Endometrium (tissue), 2 donors: ENCODE measurements around the gene ATG4A.

Source experiments
- FAIRE-seq: peaks from 2 replicates; lab custom pipeline; 2012; peaks lifted over from hg19 to GRCh38; lab: Jason Lieb, UNC
- donor health status: control.
- donor health status: control.

Gene ATG4A

GRCh38 chrX:108169768-108170167 is 78.2 kb downstream of the ATG4A start:
- FAIRE-seq: no peak

- no peak for FAIRE-seq
These were observed 80.1 kb downstream of the ATG4A start for GRCh38 chrX:108171671-108172070.

- no peak for FAIRE-seq
These were observed 82.3 kb downstream of the ATG4A start for GRCh38 chrX:108173874-108174273.

GRCh38 chrX:108177351-108178142 is 86.0 kb downstream of the ATG4A start:
- no peak for FAIRE-seq

GRCh38 chrX:108178143-108178498 is 86.5 kb downstream of the ATG4A start:
- FAIRE-seq: no peak

GRCh38 chrX:108186811-108187210 is 95.2 kb downstream of the ATG4A start:
- FAIRE-seq: no peak

GRCh38 chrX:108198420-108198819 is 106.8 kb downstream of the ATG4A start:
- no peak for FAIRE-seq

GRCh38 chrX:108199041-108199440 is 107.5 kb downstream of the ATG4A start:
- FAIRE-seq: no peak

- FAIRE-seq: no peak
These were observed 108.1 kb downstream of the ATG4A start for GRCh38 chrX:108199691-108200090.

GRCh38 chrX:108203540-108203939 is 112.0 kb downstream of the ATG4A start:
- FAIRE-seq: no peak
